Adrenal gland (tissue), 12 donors: ENCODE results near the gene KIF5A. TPM values are rescaled to one million over a fixed set of nuclear protein-coding genes. Genes with fewer than 3 reads are reported as not detected.
"Not testable (repeated sequence)": the region's sequence is repeated elsewhere in the genome, so short reads cannot be mapped to it uniquely, and the experiment has no call there.

Source experiments
- DNase-seq, 7 donors: peaks; one replicate each; pipeline ENCODE4 v3.0.0-alpha.2; 2019 to 2020
- H3K27ac ChIP-seq, 5 donors: fragments of 200-600 bp; sonication (generic) in 4 of 5; 1 replicate in 3 of 5; 2 replicates in 2 of 5; pipeline versions ENCODE4 v1.5.1 to v1.8.0; 2016 to 2020; ENCODE audit warnings: mild to moderate bottlenecking in 1 of 5
- H3K27me3 ChIP-seq: fragments of 200-600 bp; 2 replicates; pipeline ENCODE4 v1.8.0; 2021
- H3K36me3 ChIP-seq, 2 donors: fragments of 200-600 bp; replicated peaks in 1 of 2; 1 replicate in 1 of 2; 2 replicates in 1 of 2; pipeline versions ENCODE4 v1.5.1 to v1.8.0; 2018 to 2022
- H3K4me1 ChIP-seq, 2 donors: fragments of 200-600 bp; replicated peaks in 1 of 2; 1 replicate in 1 of 2; 2 replicates in 1 of 2; pipeline versions ENCODE4 v1.5.1 to v1.8.0; 2018 to 2021
- H3K4me3 ChIP-seq, 4 donors: fragments of 200-600 bp; sonication (generic) in 3 of 4; one replicate each; pipeline ENCODE4 v1.5.1; 2016 to 2018
- H3K9me3 ChIP-seq, 3 donors: fragments of 200-600 bp; sonication (generic) in 1 of 3; replicated peaks in 1 of 3; 1 replicate in 2 of 3; 2 replicates in 1 of 3; pipeline versions ENCODE4 v1.5.1 to v1.8.0; 2016 to 2021
- POLR2A ChIP-seq, 2 donors: fragments of 450-650 bp; IDR thresholded peaks; one replicate each; pipeline ENCODE4 v1.6.1; 2017; ENCODE audit warnings: antibody characterized with exemption in 2 of 2, mild to moderate bottlenecking in 2 of 2, moderate library complexity in 1 of 2
- WGBS, 4 donors: extraction: QIAGEN DNeasy Blood & Tissue Kit in 2 of 4; methylation state at CpG; one replicate each; pipeline versions ENCODE4 v1.1.5 to v1.1.7; 2013 to 2017; 5-methylcytosine and 5-hydroxymethylcytosine counted together
- intact Hi-C, 2 donors: fragments of 100-400 bp; cut with DNase I; formaldehyde crosslinking; loops; one replicate each; pipeline versions ENCODE4 v1.14.1 to v1.15.0; 2022 to 2023
- polyA plus RNA-seq, 3 donors: library from polyadenylated mRNA; stranded (reverse); fragments of 200-250 nt in 2 of 3; fragments of 350-450 nt in 1 of 3; fragmentation: Illumina TruSeq in 1 of 3; extraction: RNeasy Lipid Tissue Mini Kit (QIAGEN cat#74804) in 1 of 3; gene quantifications; one replicate each; pipeline ENCODE4 v1.2.3, GENCODE V29; 2013 to 2014
- total RNA-seq, 9 donors: library from RNA; depleted of rRNA in 4 of 9; stranded (reverse); fragments of >200 nt in 4 of 9; fragments of 120-200 nt in 1 of 9; fragmentation: NEBNext Ultra II Directional in 1 of 9; extraction: Animal tissue kit (Norgen Biotek cat#: 25700) in 1 of 9; gene quantifications; one replicate each; pipeline versions ENCODE4 v1.1.0 to v1.2.4, GENCODE V29; 2013 to 2023
- TF ChIP-seq, protein P1 (sequence below), 6 experiments: fragments of 450-650 bp in 4 of 6; fragments of 200-600 bp in 2 of 6; sonication (generic) in 1 of 6; IDR thresholded peaks; 1 replicate in 5 of 6; 2 replicates in 1 of 6; pipeline versions ENCODE4 v1.5.1 to v1.8.0; 2016 to 2021; ENCODE audit warnings: antibody characterized with exemption in 6 of 6, mild to moderate bottlenecking in 2 of 6, moderate library complexity in 1 of 6
- donor health status: healthy with polysubstance abuse.
- donor health status: Bipolar disorder and iron deficiency.
- donor health status: DM: yes; HTN: yes; CAD: no.
- donor health status: DM: no; HTN: no; CAD: no.
- donor health status: DM: no; HTN: no; CAD: no.
- donor health status: DM: yes; HTN: yes; CAD: no.

KIF5A gene
- total and polyA plus RNA-seq, 12 donors: 0.32 to 7.6 (median 2.1) TPM; not detected in 1

- 51 to 57% (median 54%) methylated on average over 4 of the region's 4 CpGs for WGBS, 4 donors
- intact Hi-C loops: no loop called here
Observed at GRCh38 chr12:57563358-57563757, 13.5 kb downstream of the KIF5A start.

GRCh38 chr12:57564178-57564740 lies 14.4 kb downstream of the KIF5A start:
- no peak for DNase-seq
- Histone ChIP-seq H3K36me3 (no peaks in the 10 kb centered on the region), H3K9me3 (no peaks in the 10 kb centered on the region), H3K4me1 (no peaks in the 10 kb centered on the region), H3K27me3 (peaks cover 12% of the 10 kb centered on the region), H3K27ac (no peak overlapping the region), H3K4me3 (no peak overlapping the region)
- 78 to 83% (median 81%) methylated on average over 7 of the region's 7 CpGs for WGBS, 4 donors
- TF ChIP-seq POLR2A (IDR thresholded peaks at IDR 0.05): no peak
- TF ChIP-seq, protein P1, sequence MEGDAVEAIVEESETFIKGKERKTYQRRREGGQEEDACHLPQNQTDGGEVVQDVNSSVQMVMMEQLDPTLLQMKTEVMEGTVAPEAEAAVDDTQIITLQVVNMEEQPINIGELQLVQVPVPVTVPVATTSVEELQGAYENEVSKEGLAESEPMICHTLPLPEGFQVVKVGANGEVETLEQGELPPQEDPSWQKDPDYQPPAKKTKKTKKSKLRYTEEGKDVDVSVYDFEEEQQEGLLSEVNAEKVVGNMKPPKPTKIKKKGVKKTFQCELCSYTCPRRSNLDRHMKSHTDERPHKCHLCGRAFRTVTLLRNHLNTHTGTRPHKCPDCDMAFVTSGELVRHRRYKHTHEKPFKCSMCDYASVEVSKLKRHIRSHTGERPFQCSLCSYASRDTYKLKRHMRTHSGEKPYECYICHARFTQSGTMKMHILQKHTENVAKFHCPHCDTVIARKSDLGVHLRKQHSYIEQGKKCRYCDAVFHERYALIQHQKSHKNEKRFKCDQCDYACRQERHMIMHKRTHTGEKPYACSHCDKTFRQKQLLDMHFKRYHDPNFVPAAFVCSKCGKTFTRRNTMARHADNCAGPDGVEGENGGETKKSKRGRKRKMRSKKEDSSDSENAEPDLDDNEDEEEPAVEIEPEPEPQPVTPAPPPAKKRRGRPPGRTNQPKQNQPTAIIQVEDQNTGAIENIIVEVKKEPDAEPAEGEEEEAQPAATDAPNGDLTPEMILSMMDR (IDR thresholded peaks at IDR 0.05): no peak
- intact Hi-C loops: no loop called here

More at GRCh38 chr12:57563358-57563757, 13.5 kb downstream of the KIF5A start:
- Histone ChIP-seq H3K36me3 (no peaks in the 10 kb centered on the region), H3K4me1 (no peaks in the 10 kb centered on the region), H3K27ac (no peak overlapping the region), H3K27me3 (peaks cover 12% of the 10 kb centered on the region), H3K9me3 (no peaks in the 10 kb centered on the region), H3K4me3 (no peak overlapping the region)
- TF ChIP-seq, protein P1 (IDR thresholded peaks at IDR 0.05): no peak
- no peak for TF ChIP-seq POLR2A (IDR thresholded peaks at IDR 0.05)
- no peak for DNase-seq

DNA sequence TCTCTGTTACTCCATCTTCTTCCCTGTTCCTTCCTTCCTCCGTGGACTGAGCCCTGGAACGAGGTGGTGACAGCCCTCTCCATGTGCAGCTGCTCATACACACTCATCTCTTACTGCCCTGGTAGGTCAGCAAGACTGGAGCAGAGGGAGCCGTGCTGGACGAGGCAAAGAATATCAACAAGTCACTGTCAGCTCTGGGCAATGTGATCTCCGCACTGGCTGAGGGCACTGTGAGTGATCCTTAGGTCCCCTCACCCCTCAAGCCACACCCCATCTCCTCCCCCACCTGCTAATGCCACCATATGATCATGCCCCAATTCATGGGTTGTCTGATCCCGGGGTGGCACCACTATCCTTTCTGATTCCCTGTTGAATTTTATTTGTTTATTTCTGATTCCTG lies 19.0 kb downstream of the KIF5A start:
- no peak for DNase-seq
- TF ChIP-seq, protein P1 (IDR thresholded peaks at IDR 0.05): no peak
- TF ChIP-seq POLR2A (IDR thresholded peaks at IDR 0.05): no peak
- H3K27ac ChIP-seq: no peak overlapping the region
- H3K27me3 ChIP-seq: peaks cover 12% of the 10 kb centered on the region
- no peaks in the 10 kb centered on the region for H3K4me1 ChIP-seq
- intact Hi-C loops: no loop called here
- H3K4me3 ChIP-seq: no peak overlapping the region
- WGBS, 4 donors: 54 to 77% (median 69%) methylated on average over 5 to 6 of the region's 6 CpGs
- no peaks in the 10 kb centered on the region for H3K9me3 ChIP-seq
- no peaks in the 10 kb centered on the region for H3K36me3 ChIP-seq

GRCh38 chr12:57569858-57570257 lies 20.0 kb downstream of the KIF5A start:
- peaks cover 12% of the 10 kb centered on the region for H3K27me3 ChIP-seq
- no peaks in the 10 kb centered on the region for H3K4me1 ChIP-seq
- no peak overlapping the region for H3K4me3 ChIP-seq
- no peak for DNase-seq
- 74 to 89% (median 83%) methylated on average over 16 to 18 of the region's 18 CpGs for WGBS, 4 donors
- no peaks in the 10 kb centered on the region for H3K36me3 ChIP-seq
- no peak overlapping the region for H3K27ac ChIP-seq
- intact Hi-C loops: no loop called here
- H3K9me3 ChIP-seq: no peaks in the 10 kb centered on the region
- TF ChIP-seq POLR2A (IDR thresholded peaks at IDR 0.05): no peak
- TF ChIP-seq, protein P1 (IDR thresholded peaks at IDR 0.05): no peak

DNA sequence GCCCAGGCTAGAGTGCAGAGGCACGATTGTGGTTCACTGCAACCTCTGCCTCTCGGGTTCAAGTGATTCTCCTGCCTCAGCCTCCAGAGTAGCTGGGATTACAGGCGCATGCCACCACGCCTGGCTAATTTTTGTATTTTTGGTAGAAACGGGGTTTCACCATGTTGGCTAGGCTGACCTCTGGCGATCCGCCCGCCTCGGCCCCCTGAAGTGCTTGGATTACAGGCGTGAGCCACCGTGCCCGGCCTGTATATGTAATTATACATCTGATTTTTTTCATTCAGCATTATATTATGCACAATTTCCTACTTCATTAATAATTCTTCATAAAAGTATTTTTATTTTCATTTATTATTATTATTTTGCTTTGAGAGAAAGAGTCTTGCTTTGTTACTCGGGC lies 20.6 kb downstream of the KIF5A start:
- H3K27me3 ChIP-seq: peaks cover 12% of the 10 kb centered on the region
- H3K36me3 ChIP-seq, DNase-seq, H3K4me3 ChIP-seq, H3K27ac ChIP-seq, H3K9me3 ChIP-seq, H3K4me1 ChIP-seq, intact Hi-C loops: not testable (repeated sequence)
- 80 to 85% (median 83%) methylated on average over 13 of the region's 13 CpGs for WGBS, 4 donors
